Measurements from ENCODE around the gene PPP2R1B.
"Not testable (repeated sequence)": the region's sequence is repeated elsewhere in the genome, so short reads cannot be mapped to it uniquely, and the experiment has no call there.

PPP2R1B gene

GRCh38 chr11:111726301-111726713 is 39.9 kb downstream of the PPP2R1B start:
- DNase-seq (ENCODE audit: low read depth in 3 of 3): no peak

- no peak for DNase-seq (ENCODE audit: low read depth in 3 of 3)
These were observed 40.6 kb downstream of the PPP2R1B start for GRCh38 chr11:111725621-111726020.

- DNase-seq (ENCODE audit: low read depth in 3 of 3): no peak
These were observed 41.5 kb downstream of the PPP2R1B start for GRCh38 chr11:111724615-111725129.

- DNase-seq (ENCODE audit: low read depth in 3 of 3): no peak
These were observed 42.6 kb downstream of the PPP2R1B start for GRCh38 chr11:111723595-111723994.

- DNase-seq (ENCODE audit: low read depth in 3 of 3): no peak
These were observed 43.7 kb downstream of the PPP2R1B start for GRCh38 chr11:111722501-111722900.

GRCh38 chr11:111720801-111721494 is 45.2 kb downstream of the PPP2R1B start:
- DNase-seq (ENCODE audit: low read depth in 3 of 3): no peak

- DNase-seq (ENCODE audit: low read depth in 3 of 3): no peak
These were observed 46.8 kb downstream of the PPP2R1B start for GRCh38 chr11:111719379-111719778.

- DNase-seq (ENCODE audit: low read depth in 3 of 3): no peak
These were observed 47.3 kb downstream of the PPP2R1B start for GRCh38 chr11:111718859-111719258.

- DNase-seq (ENCODE audit: low read depth in 3 of 3): no peak
These were observed 47.8 kb downstream of the PPP2R1B start for GRCh38 chr11:111718436-111718835.

- not testable (repeated sequence) for DNase-seq (ENCODE audit: low read depth in 3 of 3)
These were observed 48.5 kb downstream of the PPP2R1B start for GRCh38 chr11:111717660-111718059.

- DNase-seq (ENCODE audit: low read depth in 3 of 3): no peak
These were observed 50.9 kb downstream of the PPP2R1B start for GRCh38 chr11:111715142-111715816.

- no peak for DNase-seq (ENCODE audit: low read depth in 3 of 3)
These were observed 51.7 kb downstream of the PPP2R1B start for GRCh38 chr11:111714522-111714921.

GRCh38 chr11:111707691-111708067 is 58.5 kb downstream of the PPP2R1B start:
- DNase-seq (ENCODE audit: low read depth in 3 of 3): no peak

- no peak for DNase-seq (ENCODE audit: low read depth in 3 of 3)
These were observed 59.0 kb downstream of the PPP2R1B start for GRCh38 chr11:111707039-111707690.

- no peak for DNase-seq (ENCODE audit: low read depth in 3 of 3)
These were observed 62.6 kb downstream of the PPP2R1B start for GRCh38 chr11:111703576-111703975.

GRCh38 chr11:111702623-111703022 is 63.6 kb downstream of the PPP2R1B start:
- DNase-seq (ENCODE audit: low read depth in 3 of 3): no peak

GRCh38 chr11:111700162-111700561 is 66.0 kb downstream of the PPP2R1B start:
- no peak for DNase-seq (ENCODE audit: low read depth in 3 of 3)

GRCh38 chr11:111699579-111700156 is 66.5 kb downstream of the PPP2R1B start:
- no peak for DNase-seq (ENCODE audit: low read depth in 3 of 3)

- DNase-seq (ENCODE audit: low read depth in 3 of 3): no peak
These were observed 67.2 kb downstream of the PPP2R1B start for GRCh38 chr11:111698852-111699559.

- no peak for DNase-seq (ENCODE audit: low read depth in 3 of 3)
These were observed 68.2 kb downstream of the PPP2R1B start for GRCh38 chr11:111697933-111698371.

- DNase-seq (ENCODE audit: low read depth in 3 of 3): no peak
These were observed 69.6 kb downstream of the PPP2R1B start for GRCh38 chr11:111696556-111696955.

- no peak for DNase-seq (ENCODE audit: low read depth in 3 of 3)
These were observed 71.3 kb downstream of the PPP2R1B start for GRCh38 chr11:111694851-111695250.
